K562 (cell line): Measurements from ENCODE around the gene PYGB. TPM values are rescaled to one million over a fixed set of nuclear protein-coding genes. Genes with fewer than 3 reads are reported as not detected.
A peak's percentile ranks its signal among the peaks of the same experiment; 100 is the strongest.

Source experiments
- ATF7 ChIP-seq: fragments of 450-650 bp; IDR thresholded peaks from 2 replicates; pipeline ENCODE4 v1.7.1; 2014; ENCODE audit warnings: mild to moderate bottlenecking, moderate library complexity
- BCOR ChIP-seq: fragments of 450-650 bp; IDR thresholded peaks from 2 replicates; pipeline ENCODE4 v1.6.1; 2016
- CBFA2T2 ChIP-seq: fragments of 450-650 bp; conservative IDR thresholded peaks from 2 replicates; pipeline ENCODE4 v1.6.1; 2017; ENCODE audit warnings: mild to moderate bottlenecking
- CBX8 ChIP-seq: fragments of 200-600 bp; sonication (generic); IDR thresholded peaks from 2 replicates; pipeline ENCODE4 v1.6.1; 2012; ENCODE audit warnings: borderline replicate concordance, mixed run types, low read depth, mild to moderate bottlenecking, moderate library complexity, mixed read lengths, low read length, control low read depth, inconsistent platforms; ENCODE audit not compliant: poor library complexity, severe bottlenecking; ENCODE audit errors: extremely low read depth
- DEAF1 ChIP-seq: fragments of 450-650 bp; formaldehyde crosslinking; IDR thresholded peaks from 2 replicates; pipeline ENCODE4 v1.4.0; 2020; ENCODE audit warnings: mild to moderate bottlenecking, moderate library complexity
- DPF2 ChIP-seq: fragments of 450-650 bp; IDR thresholded peaks from 2 replicates; pipeline ENCODE4 v1.6.1; 2016
- ELF4 ChIP-seq: fragments of 450-650 bp; formaldehyde crosslinking; IDR thresholded peaks from 2 replicates; pipeline ENCODE4 v1.4.0; 2022; ENCODE audit warnings: missing genetic modification characterization
- EP400 ChIP-seq: fragments of 450-650 bp; IDR thresholded peaks from 2 replicates; pipeline ENCODE4 v1.6.1; 2017; ENCODE audit warnings: antibody characterized with exemption, mild to moderate bottlenecking, moderate library complexity
- FOXK2 ChIP-seq, 2 experiments: fragments of 450-650 bp; IDR thresholded peaks in 1 of 2; conservative IDR thresholded peaks in 1 of 2; 2 replicates each; pipeline ENCODE4 v1.6.1; 2016; ENCODE audit warnings: low read depth in 2 of 2, mild to moderate bottlenecking in 1 of 2
- HDAC1 ChIP-seq, 2 experiments: fragments of 450-650 bp; IDR thresholded peaks; 2 replicates each; pipeline ENCODE4 v1.6.1; 2016 to 2017; ENCODE audit warnings: inconsistent platforms in 1 of 2, mild to moderate bottlenecking in 1 of 2, moderate library complexity in 1 of 2
- HLTF ChIP-seq: fragments of 450-650 bp; IDR thresholded peaks from 2 replicates; pipeline ENCODE4 v1.6.1; 2016
- KDM1A ChIP-seq, 2 experiments: fragments of 450-650 bp; IDR thresholded peaks; 2 replicates each; pipeline ENCODE4 v1.6.1; 2016; ENCODE audit warnings: mild to moderate bottlenecking in 2 of 2
- KDM5B ChIP-seq: fragments of 200-600 bp; sonication (generic); IDR thresholded peaks from 2 replicates; pipeline ENCODE4 v1.6.1; 2012; ENCODE audit warnings: low read depth, mild to moderate bottlenecking, moderate library complexity, low read length, control low read depth, inconsistent platforms; ENCODE audit not compliant: insufficient replicate concordance
- LARP7 ChIP-seq: fragments of 450-650 bp; IDR thresholded peaks from 2 replicates; pipeline ENCODE4 v1.6.1; 2016
- LEF1 ChIP-seq: fragments of 450-650 bp; IDR thresholded peaks from 2 replicates; pipeline ENCODE4 v1.6.1; 2016; ENCODE audit warnings: mild to moderate bottlenecking
- MAFG ChIP-seq: fragments of 450-650 bp; conservative IDR thresholded peaks from 2 replicates; pipeline ENCODE4 v1.6.1; 2016; ENCODE audit warnings: missing genetic modification characterization, missing compliant biosample characterization
- MTA1 ChIP-seq: fragments of 450-650 bp; IDR thresholded peaks from 2 replicates; pipeline ENCODE4 v1.6.1; 2017; ENCODE audit warnings: borderline replicate concordance
- MYC ChIP-seq, 2 experiments: fragments of 250-450 bp in 1 of 2; sonication (Bioruptor Pico) in 1 of 2; IDR thresholded peaks; 2 replicates each; pipeline versions ENCODE4 v1.5.1 to v1.6.1; 2012 to 2021; ENCODE audit warnings: low read depth in 2 of 2, borderline replicate concordance in 1 of 2, improper control_type of control experiment in 1 of 2, low read length in 1 of 2, mild to moderate bottlenecking in 1 of 2, moderate library complexity in 1 of 2
- NCOR1 ChIP-seq: fragments of 450-650 bp; IDR thresholded peaks from 2 replicates; pipeline ENCODE4 v1.6.1; 2016; ENCODE audit warnings: mild to moderate bottlenecking, moderate library complexity
- OTX1 ChIP-seq: fragments of 450-650 bp; formaldehyde crosslinking; IDR thresholded peaks from 2 replicates; pipeline ENCODE4 v1.4.0; 2022; ENCODE audit warnings: mild to moderate bottlenecking
- SMAD4 ChIP-seq: fragments of 250-450 bp; sonication (Bioruptor Pico); conservative IDR thresholded peaks from 2 replicates; pipeline ENCODE4 v1.8.0; 2021; ENCODE audit warnings: inconsistent platforms, mild to moderate bottlenecking, moderate library complexity
- TCF3 ChIP-seq: sonication (generic); formaldehyde crosslinking; IDR thresholded peaks from 2 replicates; pipeline ENCODE4 v1.4.0; 2020; ENCODE audit warnings: mild to moderate bottlenecking, missing genetic modification reagents
- TCF7L2 ChIP-seq: fragments of 150-350 bp; IDR thresholded peaks from 2 replicates; pipeline ENCODE4 v1.6.1; 2016; ENCODE audit warnings: low read depth, mild to moderate bottlenecking, low read length, moderate library complexity
- TEAD4 ChIP-seq, 2 experiments: sonication (generic) in 1 of 2; formaldehyde crosslinking in 1 of 2; IDR thresholded peaks; 2 replicates each; pipeline versions ENCODE4 v1.6.1 to v1.8.0; 2012 to 2022; ENCODE audit warnings: borderline replicate concordance in 1 of 2, inconsistent platforms in 1 of 2, low read length in 1 of 2, mild to moderate bottlenecking in 1 of 2, missing genetic modification reagents in 1 of 2
- YBX1 ChIP-seq: fragments of 450-650 bp; IDR thresholded peaks from 2 replicates; pipeline ENCODE4 v1.7.1; 2016; ENCODE audit warnings: mild to moderate bottlenecking
- YY1 ChIP-seq, 3 experiments: IDR thresholded peaks; 2 replicates each; pipeline ENCODE4 v1.6.1; 2011; ENCODE audit warnings: low read length in 2 of 3, mild to moderate bottlenecking in 2 of 3, moderate library complexity in 2 of 3, borderline replicate concordance in 1 of 3, control low read depth in 1 of 3, low read depth in 1 of 3; ENCODE audit not compliant: insufficient read depth in 3 of 3, insufficient replicate concordance in 2 of 3, control insufficient read depth in 1 of 3, insufficient read length in 1 of 3; ENCODE audit errors: extremely low read depth in 1 of 3
- ZFPM2 ChIP-seq: fragments of 250-450 bp; sonication (Bioruptor Pico); IDR thresholded peaks from 2 replicates; pipeline ENCODE4 v1.5.1; 2022; ENCODE audit warnings: mild to moderate bottlenecking
- ZNF175 ChIP-seq: fragments of 200-800 bp; sonication (Bioruptor generic); IDR thresholded peaks from 2 replicates; pipeline ENCODE4 v1.6.1; 2016; ENCODE audit warnings: low read depth, mild to moderate bottlenecking, missing genetic modification characterization, missing compliant biosample characterization
- ZNF324 ChIP-seq: fragments of 250-450 bp; sonication (Bioruptor Pico); IDR thresholded peaks from 2 replicates; pipeline ENCODE4 v1.4.0; 2020; ENCODE audit warnings: mild to moderate bottlenecking
- polyA plus RNA-seq, 8 experiments: library from polyadenylated mRNA; depleted of rRNA in 4 of 8; stranded (reverse) in 5 of 8; unstranded in 3 of 8; fragments of >200 nt; fragmentation: Nextera tagmentation in 2 of 8; fragmentation: Illumina TruSeq in 1 of 8; extraction: Ambion mirVana in 2 of 8; extraction: Trizol in 1 of 8; gene quantifications; 2 replicates each; pipeline versions ENCODE4 v1.2.1 to v1.2.3, GENCODE V29; 2011 to 2014; ENCODE audit warnings: inconsistent platforms in 1 of 8, missing spikeins in 1 of 8
- total RNA-seq, 7 experiments: library from RNA; depleted of rRNA in 6 of 7; stranded (reverse); fragments of >200 nt in 6 of 7; fragmentation: Illumina TruSeq in 2 of 7; extraction: Trizol in 2 of 7; gene quantifications; 2 replicates each; pipeline versions ENCODE4 v1.2.1 to v1.2.3, GENCODE V29; 2011 to 2021; ENCODE audit warnings: low replicate concordance in 1 of 7

PYGB gene
- total and polyA plus RNA-seq, 9 of the 15 experiments (the other 6 are each of a cell fraction or from before 2014, with no cell fraction given): 0.34 to 18.0 (median 9.8) TPM

GRCh38 chr20:25310268-25310920, 62.5 kb downstream of the PYGB start (continued):
- TF ChIP-seq FOXK2 (conservative IDR thresholded peaks at IDR 0.05 in 1 of 2, IDR thresholded peaks at IDR 0.05 in 1 of 2; ENCODE audit: low read depth in 2 of 2): peak in 1 of 2 experiments; percentile 43; a peak in 1 of 4 replicates
- peak in 1 of 3 experiments; percentile 14 for TF ChIP-seq YY1 (IDR thresholded peaks at IDR 0.05; ENCODE audit: borderline replicate concordance in 1 of 3, control insufficient read depth in 1 of 3, extremely low read depth in 1 of 3, insufficient read depth in 3 of 3, insufficient read length in 1 of 3, insufficient replicate concordance in 2 of 3, low read depth in 1 of 3, low read length in 2 of 3)
- TF ChIP-seq ZNF324 (CRISPR knock-in tag): no peak
- no peak for TF ChIP-seq SMAD4 (CRISPR knock-in tag)
- TF ChIP-seq EP400: 0 out of 2 replicates have a peak, but pooled peaks have one; percentile 53
- no peak for TF ChIP-seq KDM5B
- TF ChIP-seq DEAF1 (CRISPR knock-in tag): peak; percentile 39; the same call in 1 of the 2 replicates
- TF ChIP-seq ZFPM2 (CRISPR knock-in tag): no peak
- no peak for TF ChIP-seq TCF7L2
- TF ChIP-seq ZNF175 (CRISPR knock-in tag): peak; percentile 47; the same call in 1 of the 2 replicates
- 0 out of 2 replicates have a peak, but pooled peaks have one; percentile 64 for TF ChIP-seq OTX1 (CRISPR knock-in tag)
- TF ChIP-seq MYC (IDR thresholded peaks at IDR 0.05; ENCODE audit: low read depth, low read length): peak; percentile 53
- no peak for TF ChIP-seq MYC (CRISPR knock-in tag; IDR thresholded peaks at IDR 0.05; ENCODE audit: borderline replicate concordance, low read depth)
- TF ChIP-seq TCF3 (CRISPR knock-in tag): peak; percentile 66
- TF ChIP-seq CBFA2T2: peak; percentile 76
- TF ChIP-seq MTA1: no peak; the same call in 1 of the 2 replicates
- peak; percentile 83 for TF ChIP-seq MAFG
- no peak for TF ChIP-seq LARP7
- TF ChIP-seq TEAD4 (IDR thresholded peaks at IDR 0.05; ENCODE audit: low read length): peak; percentile 74
- TF ChIP-seq TEAD4 (CRISPR knock-in tag; IDR thresholded peaks at IDR 0.05; ENCODE audit: borderline replicate concordance): no peak
- 0 out of 2 replicates have a peak, but pooled peaks have one; percentile 7 for TF ChIP-seq BCOR
- peak; percentile 70 for TF ChIP-seq LEF1
- TF ChIP-seq CBX8: no peak
- TF ChIP-seq KDM1A (IDR thresholded peaks at IDR 0.05): peak; percentile 84
- peak; percentile 50; the same call in 1 of the 2 replicates for TF ChIP-seq HLTF
- TF ChIP-seq YBX1: no peak
- peak; percentile 94 for TF ChIP-seq DPF2
- TF ChIP-seq NCOR1: peak; percentile 67
- peak; percentile 68; the same call in 1 of the 2 replicates for TF ChIP-seq ATF7
- peak in 1 of 2 experiments; percentile 44; a peak in 1 of 4 replicates for TF ChIP-seq HDAC1 (IDR thresholded peaks at IDR 0.05)
- TF ChIP-seq ELF4 (CRISPR knock-in tag): peak; percentile 87
